ENCODE results near the gene ADAMTS12.
"Not testable (repeated sequence)": the region's sequence is repeated elsewhere in the genome, so short reads cannot be mapped to it uniquely, and the experiment has no call there.

ADAMTS12 gene

GRCh38 chr5:33933723-33934169 lies 42.0 kb upstream of the ADAMTS12 start:
- TF ChIP-seq JUND (IDR thresholded peaks at IDR 0.05; ENCODE audit: low read depth): no peak
- DNase-seq (ENCODE audit: low read depth in 1 of 2, low spot score in 1 of 2): no peak
- in situ Hi-C loops (cut with HindIII; ENCODE audit: low pct_unique_long_range_greater_than_20kb, low sequenced_read_pairs): no loop called here

- in situ Hi-C loops (cut with HindIII; ENCODE audit: low pct_unique_long_range_greater_than_20kb, low sequenced_read_pairs): no loop called here
- DNase-seq (ENCODE audit: low read depth in 1 of 2, low spot score in 1 of 2): no peak
- TF ChIP-seq JUND (IDR thresholded peaks at IDR 0.05; ENCODE audit: low read depth): no peak
Observed at GRCh38 chr5:33931136-33931535, 39.3 kb upstream of the ADAMTS12 start.

GRCh38 chr5:33929925-33930690 lies 38.3 kb upstream of the ADAMTS12 start:
- in situ Hi-C loops (cut with HindIII; ENCODE audit: low pct_unique_long_range_greater_than_20kb, low sequenced_read_pairs): no loop called here
- DNase-seq (ENCODE audit: low read depth in 1 of 2, low spot score in 1 of 2): no peak
- no peak for TF ChIP-seq JUND (IDR thresholded peaks at IDR 0.05; ENCODE audit: low read depth)

DNA sequence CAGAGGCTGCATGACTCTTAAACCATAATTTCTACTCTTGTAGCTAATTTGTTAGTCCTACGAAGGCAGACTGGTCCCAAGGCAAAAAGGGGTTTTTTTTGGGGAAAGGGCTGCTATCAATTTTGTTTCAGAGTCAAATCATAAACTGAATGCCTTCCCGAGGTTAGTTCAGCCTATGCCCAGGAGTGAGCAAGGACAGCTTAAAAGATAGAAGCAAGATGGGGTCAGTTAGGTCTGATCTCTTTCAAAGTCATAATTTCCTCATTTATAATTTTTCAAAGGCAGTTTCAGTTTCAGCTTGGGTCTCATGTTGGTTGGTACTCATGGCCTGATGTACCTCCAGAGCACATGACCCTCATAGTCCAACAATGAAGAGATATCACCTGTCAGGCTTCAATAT lies 36.5 kb upstream of the ADAMTS12 start:
- in situ Hi-C loops (cut with HindIII; ENCODE audit: low pct_unique_long_range_greater_than_20kb, low sequenced_read_pairs): no loop called here
- no peak for TF ChIP-seq JUND (IDR thresholded peaks at IDR 0.05; ENCODE audit: low read depth)
- no peak for DNase-seq (ENCODE audit: low read depth in 1 of 2, low spot score in 1 of 2)

DNA sequence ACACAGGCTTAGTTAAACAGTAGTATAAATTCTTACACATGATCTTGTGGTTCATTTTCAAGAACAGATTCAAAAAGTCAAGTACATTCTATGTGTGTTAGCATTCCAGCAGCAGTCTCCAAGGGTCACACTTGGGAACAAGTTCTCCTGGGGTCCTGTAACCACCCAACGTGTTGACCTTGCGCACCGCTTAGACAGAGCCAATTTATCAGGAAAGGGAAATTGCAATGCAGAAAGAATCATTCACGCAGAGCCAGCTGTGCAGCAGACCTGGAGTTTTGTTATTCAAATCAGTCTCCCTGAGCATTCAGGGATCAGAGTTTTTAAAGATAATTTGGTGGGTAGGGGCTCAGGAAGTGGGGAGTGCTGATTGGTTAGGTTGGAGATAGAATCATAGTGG lies 35.9 kb upstream of the ADAMTS12 start:
- no peak for TF ChIP-seq JUND (IDR thresholded peaks at IDR 0.05; ENCODE audit: low read depth)

DNA sequence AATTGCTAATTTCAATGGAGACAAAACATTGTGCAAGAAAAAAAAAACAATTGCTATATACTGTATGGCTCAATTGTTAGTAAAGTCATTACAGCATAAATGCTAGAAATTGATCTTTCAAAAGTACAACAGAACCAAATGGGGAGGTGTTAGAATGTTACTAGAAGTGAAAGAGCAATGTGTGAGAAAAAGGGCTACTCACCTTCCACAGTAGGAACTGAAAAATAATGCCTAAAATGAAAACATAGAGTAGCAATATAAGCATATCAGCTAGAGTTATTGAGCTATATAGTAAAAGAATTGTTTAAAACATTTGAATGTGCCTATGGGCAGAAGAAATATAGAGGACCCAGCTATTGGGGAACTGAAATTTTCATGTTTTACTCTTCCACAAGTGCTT lies 33.5 kb upstream of the ADAMTS12 start:
- DNase-seq (ENCODE audit: low read depth in 1 of 2, low spot score in 1 of 2): no peak
- in situ Hi-C loops (cut with HindIII; ENCODE audit: low pct_unique_long_range_greater_than_20kb, low sequenced_read_pairs): no loop called here
- no peak for TF ChIP-seq JUND (IDR thresholded peaks at IDR 0.05; ENCODE audit: low read depth)

More for the DNA sequence above, 35.9 kb upstream of the ADAMTS12 start:
- in situ Hi-C loops (cut with HindIII; ENCODE audit: low pct_unique_long_range_greater_than_20kb, low sequenced_read_pairs): no loop called here
- no peak for DNase-seq (ENCODE audit: low read depth in 1 of 2, low spot score in 1 of 2)

DNA sequence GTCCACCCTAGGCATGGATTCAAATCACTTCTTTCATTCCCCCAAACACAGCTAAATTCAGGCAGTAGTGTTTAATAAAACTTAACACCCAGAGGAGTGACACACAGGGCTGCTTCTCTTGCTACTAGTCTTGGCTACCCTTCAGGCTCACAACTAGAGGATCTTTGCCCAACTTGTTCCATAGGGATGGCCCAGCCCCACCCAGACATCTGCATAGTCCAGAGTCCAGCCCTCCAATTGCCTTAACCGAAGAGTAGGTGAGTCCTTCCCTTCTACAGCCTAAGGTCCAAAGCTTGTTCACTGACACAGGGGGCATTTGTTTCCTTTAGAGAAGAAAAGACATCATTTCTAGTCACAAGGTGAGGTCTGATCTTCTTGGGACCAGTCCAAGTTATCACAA lies 29.2 kb upstream of the ADAMTS12 start:
- DNase-seq (ENCODE audit: low read depth in 1 of 2, low spot score in 1 of 2): no peak
- no peak for TF ChIP-seq JUND (IDR thresholded peaks at IDR 0.05; ENCODE audit: low read depth)
- in situ Hi-C loops (cut with HindIII; ENCODE audit: low pct_unique_long_range_greater_than_20kb, low sequenced_read_pairs): no loop called here

DNA sequence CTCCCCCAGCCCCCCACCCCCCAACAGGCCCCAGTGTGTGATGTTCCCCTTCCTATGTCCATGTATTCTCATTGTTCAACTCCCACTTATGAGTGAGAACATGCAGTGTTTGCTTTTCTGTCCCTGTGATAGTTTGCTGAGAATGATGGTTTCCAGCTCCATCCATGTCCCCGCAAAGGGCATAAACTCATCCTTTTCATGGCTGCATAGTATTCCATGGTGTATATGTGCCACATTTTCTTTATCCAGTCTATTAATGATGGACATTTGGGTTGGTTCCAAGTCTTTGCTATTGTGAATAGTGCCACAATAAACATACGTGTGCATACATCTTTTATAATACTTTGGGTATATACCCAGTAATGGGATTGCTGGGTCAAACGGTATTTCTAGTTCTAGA lies 23.1 kb upstream of the ADAMTS12 start:
- DNase-seq (ENCODE audit: low read depth in 1 of 2, low spot score in 1 of 2); in situ Hi-C loops (cut with HindIII; ENCODE audit: low pct_unique_long_range_greater_than_20kb, low sequenced_read_pairs): not testable (repeated sequence)

- peak in 1 of 2 experiments; percentile 18 for DNase-seq (ENCODE audit: low read depth in 1 of 2, low spot score in 1 of 2)
- in situ Hi-C loops (cut with HindIII; ENCODE audit: low pct_unique_long_range_greater_than_20kb, low sequenced_read_pairs): not testable (repeated sequence)
Observed at GRCh38 chr5:33906248-33906647, 14.5 kb upstream of the ADAMTS12 start.

DNA sequence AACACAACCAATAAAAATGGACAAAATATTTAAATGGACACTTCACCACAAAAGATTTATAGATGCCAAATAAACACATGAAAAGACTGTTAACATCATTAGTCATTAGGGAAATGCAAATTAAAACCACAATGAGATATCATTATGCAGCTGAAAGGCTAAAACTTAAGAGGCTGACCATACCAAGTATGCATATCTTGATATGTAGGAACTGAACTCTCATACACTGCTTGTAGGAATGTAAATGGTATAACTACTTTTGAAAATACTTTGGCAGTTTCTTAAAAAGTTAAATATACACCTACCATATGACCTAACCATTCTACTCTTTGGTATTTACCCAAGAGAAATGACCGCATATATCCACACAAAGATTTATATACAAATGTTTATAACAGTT lies 13.6 kb upstream of the ADAMTS12 start:
- in situ Hi-C loops (cut with HindIII; ENCODE audit: low pct_unique_long_range_greater_than_20kb, low sequenced_read_pairs): no loop called here
- TF ChIP-seq JUND (IDR thresholded peaks at IDR 0.05; ENCODE audit: low read depth): no peak
- DNase-seq (ENCODE audit: low read depth in 1 of 2, low spot score in 1 of 2): no peak

- no peak for DNase-seq (ENCODE audit: low read depth in 1 of 2, low spot score in 1 of 2)
- in situ Hi-C loops (cut with HindIII; ENCODE audit: low pct_unique_long_range_greater_than_20kb, low sequenced_read_pairs): no loop called here
- no peak for TF ChIP-seq JUND (IDR thresholded peaks at IDR 0.05; ENCODE audit: low read depth)
Observed at GRCh38 chr5:33903118-33903517, 11.3 kb upstream of the ADAMTS12 start.

- TF ChIP-seq JUND (IDR thresholded peaks at IDR 0.05; ENCODE audit: low read depth): no peak
- no peak for DNase-seq (ENCODE audit: low read depth in 1 of 2, low spot score in 1 of 2)
- in situ Hi-C loops (cut with HindIII; ENCODE audit: low pct_unique_long_range_greater_than_20kb, low sequenced_read_pairs): no loop called here
Observed at GRCh38 chr5:33901156-33901555, 9.4 kb upstream of the ADAMTS12 start.

DNA sequence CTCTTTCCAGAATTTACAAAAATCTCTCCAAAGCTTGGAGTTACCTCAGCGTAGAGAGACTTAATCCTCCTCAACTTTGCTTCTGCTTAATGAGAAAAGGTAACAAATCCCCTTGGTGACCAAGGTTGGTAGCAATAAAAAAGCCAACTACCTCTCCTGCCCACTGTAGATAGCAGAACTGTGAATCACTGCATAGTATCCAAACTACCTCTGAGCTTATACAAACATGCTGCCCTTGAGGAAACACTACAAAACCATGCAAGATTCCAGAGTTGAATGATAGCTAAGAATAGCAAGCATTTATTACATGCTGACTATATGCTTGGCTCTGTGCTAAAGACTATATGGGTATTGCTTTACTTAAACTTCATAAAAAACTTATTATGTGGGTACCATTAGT lies 2.8 kb upstream of the ADAMTS12 start:
- no peak for TF ChIP-seq JUND (IDR thresholded peaks at IDR 0.05; ENCODE audit: low read depth)
- in situ Hi-C loops (cut with HindIII; ENCODE audit: low pct_unique_long_range_greater_than_20kb, low sequenced_read_pairs): no loop called here
- DNase-seq (ENCODE audit: low read depth in 1 of 2, low spot score in 1 of 2): no peak

- DNase-seq (ENCODE audit: low read depth in 1 of 2, low spot score in 1 of 2): peak in 1 of 2 experiments; percentile 16
- in situ Hi-C loops (cut with HindIII; ENCODE audit: low pct_unique_long_range_greater_than_20kb, low sequenced_read_pairs): no loop called here
- no peak for TF ChIP-seq JUND (IDR thresholded peaks at IDR 0.05; ENCODE audit: low read depth)
Observed at GRCh38 chr5:33892620-33893137, 889 bp upstream of the ADAMTS12 start.

All from T47D (cell line).